ENCODE measurements around the gene SREBF1.

SREBF1 gene

GRCh38 chr17:17806611-17807274, 30.0 kb downstream of the SREBF1 start:
- peaks cover 3% of the 10 kb centered on the region for H4K20me1 ChIP-seq (ENCODE audit: insufficient read depth, low read length, poor library complexity, severe bottlenecking)
- no peak for TF ChIP-seq CTCF (conservative IDR thresholded peaks at IDR 0.05; ENCODE audit: low read length)
- TF ChIP-seq EZH2phosphoT487 (IDR thresholded peaks at IDR 0.05; ENCODE audit: borderline replicate concordance): no peak
- H3K4me3 ChIP-seq (ENCODE audit: low read length, poor library complexity, severe bottlenecking): no peak overlapping the region
- H3K4me2 ChIP-seq (ENCODE audit: low read depth, low read length, poor library complexity, severe bottlenecking): no peak overlapping the region
- no peak overlapping the region for H2AFZ ChIP-seq (ENCODE audit: low read length)
- no peaks in the 10 kb centered on the region for H3K9me3 ChIP-seq (ENCODE audit: insufficient read depth, low read depth, low read length)
- H3K9ac ChIP-seq (ENCODE audit: low read depth, low read length, poor library complexity, severe bottlenecking): no peak overlapping the region
- no peaks in the 10 kb centered on the region for H3K27me3 ChIP-seq (ENCODE audit: insufficient read depth, low read length, poor library complexity, severe bottlenecking)
- H3K4me1 ChIP-seq (ENCODE audit: insufficient read depth, low read length, poor library complexity, severe bottlenecking): no peaks in the 10 kb centered on the region
- peaks cover under 1% of the 10 kb centered on the region; the same call in 1 of the 2 replicates for H3F3A ChIP-seq (ENCODE audit: low read depth)
- H3K36me3 ChIP-seq (ENCODE audit: insufficient read depth, low read length): peaks cover 46% of the 10 kb centered on the region; the same call in 1 of the 2 replicates
- no peaks in the 10 kb centered on the region for H3K79me2 ChIP-seq (ENCODE audit: insufficient read depth, low read length)
- H3K9me2 ChIP-seq (replicated peaks; ENCODE audit: low read depth, low read length): no peaks in the 10 kb centered on the region

- Histone ChIP-seq H3K9ac (ENCODE audit: low read depth, low read length, poor library complexity, severe bottlenecking) (no peak overlapping the region), H3K36me3 (ENCODE audit: insufficient read depth, low read length) (peaks cover 53% of the 10 kb centered on the region; the same call in 1 of the 2 replicates), H3K27me3 (ENCODE audit: insufficient read depth, low read length, poor library complexity, severe bottlenecking) (no peaks in the 10 kb centered on the region), H2AFZ (ENCODE audit: low read length) (no peak overlapping the region), H3K4me1 (ENCODE audit: insufficient read depth, low read length, poor library complexity, severe bottlenecking) (no peaks in the 10 kb centered on the region), H3K9me2 (replicated peaks; ENCODE audit: low read depth, low read length) (no peaks in the 10 kb centered on the region), H3K79me2 (ENCODE audit: insufficient read depth, low read length) (no peaks in the 10 kb centered on the region), H3K9me3 (ENCODE audit: insufficient read depth, low read depth, low read length) (no peaks in the 10 kb centered on the region), H4K20me1 (ENCODE audit: insufficient read depth, low read length, poor library complexity, severe bottlenecking) (no peaks in the 10 kb centered on the region), H3F3A (ENCODE audit: low read depth) (no peaks in the 10 kb centered on the region), H3K4me2 (ENCODE audit: low read depth, low read length, poor library complexity, severe bottlenecking) (no peak overlapping the region), H3K4me3 (ENCODE audit: low read length, poor library complexity, severe bottlenecking) (no peak overlapping the region)
- no peak for TF ChIP-seq CTCF (conservative IDR thresholded peaks at IDR 0.05; ENCODE audit: low read length)
- TF ChIP-seq EZH2phosphoT487 (IDR thresholded peaks at IDR 0.05; ENCODE audit: borderline replicate concordance): no peak
These were observed 30.8 kb downstream of the SREBF1 start for GRCh38 chr17:17806035-17806434.

- no peaks in the 10 kb centered on the region for H3K9me2 ChIP-seq (replicated peaks; ENCODE audit: low read depth, low read length)
- H3K9ac ChIP-seq (ENCODE audit: low read depth, low read length, poor library complexity, severe bottlenecking): no peak overlapping the region
- H3K4me2 ChIP-seq (ENCODE audit: low read depth, low read length, poor library complexity, severe bottlenecking): no peak overlapping the region
- H4K20me1 ChIP-seq (ENCODE audit: insufficient read depth, low read length, poor library complexity, severe bottlenecking): peaks cover under 1% of the 10 kb centered on the region
- no peak overlapping the region for H3K4me3 ChIP-seq (ENCODE audit: low read length, poor library complexity, severe bottlenecking)
- no peaks in the 10 kb centered on the region for H3K4me1 ChIP-seq (ENCODE audit: insufficient read depth, low read length, poor library complexity, severe bottlenecking)
- no peak overlapping the region for H2AFZ ChIP-seq (ENCODE audit: low read length)
- no peaks in the 10 kb centered on the region for H3K9me3 ChIP-seq (ENCODE audit: insufficient read depth, low read depth, low read length)
- no peak for TF ChIP-seq EZH2phosphoT487 (IDR thresholded peaks at IDR 0.05; ENCODE audit: borderline replicate concordance)
- TF ChIP-seq CTCF (conservative IDR thresholded peaks at IDR 0.05; ENCODE audit: low read length): no peak
- no peaks in the 10 kb centered on the region for H3F3A ChIP-seq (ENCODE audit: low read depth)
- H3K27me3 ChIP-seq (ENCODE audit: insufficient read depth, low read length, poor library complexity, severe bottlenecking): no peaks in the 10 kb centered on the region
- peaks cover 54% of the 10 kb centered on the region; the same call in 1 of the 2 replicates for H3K36me3 ChIP-seq (ENCODE audit: insufficient read depth, low read length)
- no peaks in the 10 kb centered on the region for H3K79me2 ChIP-seq (ENCODE audit: insufficient read depth, low read length)
These were observed 31.2 kb downstream of the SREBF1 start for GRCh38 chr17:17805575-17805974.
